Measurements from ENCODE around the gene MIA2.

GRCh38 chr14:39406560-39406959, 172.8 kb downstream of the MIA2 start:
- TF ChIP-seq CTCF (IDR thresholded peaks at IDR 0.05) (no peak), POLR2A (IDR thresholded peaks at IDR 0.05) (no peak), POLR2AphosphoS5 (IDR thresholded peaks at IDR 0.05) (no peak)
